GM12864 (cell line): ENCODE results near the gene OSBPL3.

Experiments used
- DNase-seq: peaks from one replicate; pipeline ENCODE4 v3.0.0-alpha.2; 2011; ENCODE audit warnings: low read depth
- H3K4me3 ChIP-seq: 2 replicates; pipeline ENCODE4 v1.5.1; 2011; ENCODE audit warnings: mild to moderate bottlenecking, low read depth, low read length, control low read depth
- CTCF ChIP-seq: IDR thresholded peaks from 2 replicates; pipeline ENCODE4 v1.5.1; 2011; ENCODE audit warnings: low read depth, mild to moderate bottlenecking, moderate library complexity, low read length, control low read depth, inconsistent platforms; ENCODE audit errors: missing control alignments

OSBPL3 gene

GRCh38 chr7:24860611-24861010 is 119.4 kb downstream of the OSBPL3 start:
- TF ChIP-seq CTCF: no peak
- no peak for DNase-seq
- H3K4me3 ChIP-seq: no peak overlapping the region

GRCh38 chr7:24858108-24858977 is 121.6 kb downstream of the OSBPL3 start:
- no peak for DNase-seq
- H3K4me3 ChIP-seq: no peak overlapping the region
- no peak for TF ChIP-seq CTCF

GRCh38 chr7:24857623-24858022 is 122.4 kb downstream of the OSBPL3 start:
- no peak for TF ChIP-seq CTCF
- no peak overlapping the region for H3K4me3 ChIP-seq
- DNase-seq: no peak

- no peak for TF ChIP-seq CTCF
- no peak for DNase-seq
- no peak overlapping the region for H3K4me3 ChIP-seq
Measured at GRCh38 chr7:24854866-24855265, 125.1 kb downstream of the OSBPL3 start.

GRCh38 chr7:24851786-24852185 is 128.2 kb downstream of the OSBPL3 start:
- DNase-seq: no peak
- TF ChIP-seq CTCF: no peak

GRCh38 chr7:24848878-24849277 is 131.1 kb downstream of the OSBPL3 start:
- DNase-seq: no peak
- H3K4me3 ChIP-seq: no peak overlapping the region
- TF ChIP-seq CTCF: no peak

More at GRCh38 chr7:24851786-24852185, 128.2 kb downstream of the OSBPL3 start:
- no peak overlapping the region for H3K4me3 ChIP-seq

GRCh38 chr7:24847754-24848153 is 132.2 kb downstream of the OSBPL3 start:
- no peak overlapping the region for H3K4me3 ChIP-seq
- TF ChIP-seq CTCF: no peak
- DNase-seq: no peak
